GM13977 (cell line): Measurements from ENCODE around the gene ARHGAP1.

Experiments
- DNase-seq: peaks from one replicate; pipeline ENCODE4 v3.0.0; 2012; ENCODE audit warnings: low spot score
- in situ Hi-C: fragments of 300-500 bp; cut with MboI; formaldehyde crosslinking; loops from one replicate; pipeline ENCODE4 v1.12.0; 2022; ENCODE audit warnings: low sequenced_read_pairs, low pct_unique_long_range_greater_than_20kb, mixed read lengths, inconsistent platforms; ENCODE audit not compliant: unreplicated experiment
- TF ChIP-seq, protein P1 (sequence below): IDR thresholded peaks from 2 replicates; pipeline ENCODE4 v1.5.1; 2012; ENCODE audit warnings: mild to moderate bottlenecking, control low read depth; ENCODE audit not compliant: insufficient read depth; ENCODE audit errors: extremely low read depth, missing control alignments

ARHGAP1 gene

DNA sequence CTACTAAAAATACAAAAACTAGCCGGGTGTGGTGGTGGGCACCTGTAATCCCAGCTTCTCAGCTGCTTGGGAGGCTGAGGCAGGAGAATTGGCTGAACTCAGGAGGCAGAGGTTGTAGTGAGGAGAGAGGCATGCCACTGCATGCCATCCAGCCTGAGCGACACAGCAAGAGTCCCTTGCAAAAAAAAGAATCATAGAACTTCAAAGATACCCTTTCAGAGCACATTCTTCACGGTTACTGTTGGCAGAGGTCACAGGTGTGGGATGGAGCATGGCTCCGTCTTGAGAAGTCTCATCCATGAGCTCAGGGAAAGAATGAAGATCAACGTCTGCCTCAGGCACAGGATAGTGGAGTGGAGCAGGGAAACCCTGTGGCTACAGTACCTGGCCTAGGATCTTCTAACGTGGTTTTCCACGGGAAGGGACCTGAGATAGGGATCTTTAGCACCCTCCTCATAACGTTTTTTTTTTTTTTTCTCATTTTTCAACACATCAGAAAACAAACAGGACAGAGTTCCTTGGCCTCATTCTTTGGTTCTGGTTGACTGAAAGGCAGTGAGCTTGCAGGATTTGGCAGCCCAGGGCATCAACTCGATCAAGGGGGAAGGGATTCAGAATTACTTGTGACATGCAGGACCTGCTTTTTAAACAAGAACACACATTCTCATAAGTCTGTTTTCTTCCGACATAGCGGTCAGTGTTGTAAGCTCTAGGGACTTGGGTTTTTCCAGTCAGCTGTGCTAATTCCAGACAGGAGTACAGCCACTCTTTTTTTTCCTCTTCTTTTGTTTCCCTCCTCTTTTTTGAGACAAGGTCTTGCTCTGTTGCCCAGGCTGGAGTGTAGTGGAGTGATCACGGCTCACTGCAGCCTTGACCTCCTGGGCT is 41.4 kb upstream of the ARHGAP1 start:
- no peak for DNase-seq
- in situ Hi-C loops = no loop called here
- TF ChIP-seq, protein P1, sequence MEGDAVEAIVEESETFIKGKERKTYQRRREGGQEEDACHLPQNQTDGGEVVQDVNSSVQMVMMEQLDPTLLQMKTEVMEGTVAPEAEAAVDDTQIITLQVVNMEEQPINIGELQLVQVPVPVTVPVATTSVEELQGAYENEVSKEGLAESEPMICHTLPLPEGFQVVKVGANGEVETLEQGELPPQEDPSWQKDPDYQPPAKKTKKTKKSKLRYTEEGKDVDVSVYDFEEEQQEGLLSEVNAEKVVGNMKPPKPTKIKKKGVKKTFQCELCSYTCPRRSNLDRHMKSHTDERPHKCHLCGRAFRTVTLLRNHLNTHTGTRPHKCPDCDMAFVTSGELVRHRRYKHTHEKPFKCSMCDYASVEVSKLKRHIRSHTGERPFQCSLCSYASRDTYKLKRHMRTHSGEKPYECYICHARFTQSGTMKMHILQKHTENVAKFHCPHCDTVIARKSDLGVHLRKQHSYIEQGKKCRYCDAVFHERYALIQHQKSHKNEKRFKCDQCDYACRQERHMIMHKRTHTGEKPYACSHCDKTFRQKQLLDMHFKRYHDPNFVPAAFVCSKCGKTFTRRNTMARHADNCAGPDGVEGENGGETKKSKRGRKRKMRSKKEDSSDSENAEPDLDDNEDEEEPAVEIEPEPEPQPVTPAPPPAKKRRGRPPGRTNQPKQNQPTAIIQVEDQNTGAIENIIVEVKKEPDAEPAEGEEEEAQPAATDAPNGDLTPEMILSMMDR = no peak

DNA sequence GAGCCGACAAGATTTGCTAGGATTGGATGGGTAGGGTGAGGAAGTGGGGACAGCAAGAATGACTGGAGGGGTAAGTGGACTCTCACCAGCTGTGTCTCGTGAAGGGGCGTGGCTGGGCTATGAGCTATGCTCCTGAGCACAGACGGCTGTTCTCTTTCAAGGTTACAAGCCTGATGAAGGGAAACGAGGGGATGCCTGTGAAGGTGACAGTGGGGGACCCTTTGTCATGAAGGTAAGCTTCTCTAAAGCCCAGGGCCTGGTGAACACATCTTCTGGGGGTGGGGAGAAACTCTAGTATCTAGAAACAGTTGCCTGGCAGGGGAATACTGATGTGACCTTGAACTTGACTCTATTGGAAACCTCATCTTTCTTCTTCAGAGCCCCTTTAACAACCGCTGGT is 38.5 kb upstream of the ARHGAP1 start:
- in situ Hi-C loops = no loop called here
- no peak for DNase-seq
- TF ChIP-seq, protein P1 = no peak

- in situ Hi-C loops = no loop called here
- TF ChIP-seq, protein P1 = no peak
- no peak for DNase-seq
Measured at GRCh38 chr11:46737699-46738098, 37.3 kb upstream of the ARHGAP1 start.

DNA sequence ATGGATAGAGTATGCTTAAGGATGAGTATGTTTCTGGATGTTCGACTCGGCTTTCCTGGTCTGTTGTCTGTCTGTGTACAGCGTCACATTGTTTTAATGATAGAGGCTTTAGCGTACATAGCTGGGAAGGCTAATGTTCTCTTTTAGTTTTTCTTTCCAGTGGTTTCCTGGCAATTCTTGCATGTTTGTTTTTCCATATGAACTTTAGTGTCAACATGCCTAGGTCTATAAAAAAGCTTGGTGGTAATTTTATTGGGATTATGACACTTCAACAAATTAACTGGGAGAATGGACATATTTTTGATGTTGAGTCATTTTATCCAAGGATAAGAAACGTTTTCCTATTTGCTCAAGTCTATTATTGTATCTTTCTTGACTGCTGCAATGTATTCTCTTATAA is 36.2 kb upstream of the ARHGAP1 start:
- in situ Hi-C loops = no loop called here
- DNase-seq = no peak
- TF ChIP-seq, protein P1 = no peak

DNA sequence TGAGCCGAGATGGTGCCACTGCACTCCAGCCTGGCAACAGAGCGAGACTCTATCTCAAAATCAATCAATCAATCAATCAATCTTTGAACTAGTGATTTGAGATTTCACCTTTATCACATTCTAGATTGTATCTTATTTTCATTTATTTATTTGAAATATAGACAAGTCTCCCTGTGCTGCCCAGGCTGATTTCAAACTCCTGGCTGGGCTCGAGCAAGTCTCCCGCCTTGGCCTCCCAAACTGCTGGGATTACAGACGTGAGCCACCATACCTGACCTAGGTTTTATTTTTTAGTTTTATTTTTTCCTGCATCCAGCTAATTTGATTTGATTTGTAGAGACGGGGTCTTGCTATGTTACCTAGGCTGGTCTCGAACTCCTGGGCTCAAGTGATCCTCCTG is 35.7 kb upstream of the ARHGAP1 start:
- no peak for DNase-seq
- in situ Hi-C loops = no loop called here
- TF ChIP-seq, protein P1 = no peak

GRCh38 chr11:46733234-46733633 is 32.8 kb upstream of the ARHGAP1 start:
- DNase-seq = no peak
- TF ChIP-seq, protein P1 = no peak
- in situ Hi-C loops = no loop called here
